GM18867 (cell line): ENCODE data around the gene IDI2.

ENCODE experiments used
- ATAC-seq: cut with Tn5 transposase; IDR thresholded peaks from one replicate; pipeline ENCODE4 v1.9.1; 2021; ENCODE audit warnings: mild to moderate bottlenecking, moderate library complexity; ENCODE audit not compliant: unreplicated experiment

Gene IDI2

GRCh38 chr10:983971-984655, 41.5 kb downstream of the IDI2 start:
- ATAC-seq, result no peak

GRCh38 chr10:983401-983800, 42.3 kb downstream of the IDI2 start:
- ATAC-seq, result no peak

DNA sequence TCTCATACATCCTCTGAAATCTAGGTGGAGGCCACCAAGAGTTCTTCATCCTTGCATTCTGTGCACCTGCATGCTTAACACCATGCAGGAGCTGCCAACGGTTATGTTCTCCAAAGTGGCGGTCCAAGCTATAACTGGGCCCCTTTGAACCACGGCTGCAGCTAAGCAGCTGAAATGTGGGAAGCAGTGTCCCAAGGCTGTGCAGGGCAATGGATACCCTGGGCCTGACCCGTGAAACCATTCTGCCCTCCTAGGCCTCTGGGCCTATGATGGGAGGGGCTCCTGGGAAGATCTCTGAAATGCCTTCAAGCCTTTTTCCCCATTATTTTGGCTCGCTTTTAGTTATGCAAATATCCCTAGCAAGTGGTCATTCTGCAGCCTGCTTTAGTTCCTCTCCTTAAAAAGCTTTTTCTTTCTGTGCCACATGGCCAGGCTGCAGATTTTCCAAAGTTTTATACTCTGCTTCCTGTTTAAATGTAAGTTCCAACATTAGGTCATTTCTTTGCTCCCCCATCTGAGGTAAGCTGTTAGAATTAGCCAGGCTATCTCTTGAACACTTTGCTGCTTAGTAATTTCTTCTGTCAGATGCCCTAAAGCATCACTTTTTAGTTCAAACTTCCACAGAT, 45.1 kb downstream of the IDI2 start:
- ATAC-seq, result no peak

GRCh38 chr10:978826-979421, 46.7 kb downstream of the IDI2 start:
- ATAC-seq, result no peak

DNA sequence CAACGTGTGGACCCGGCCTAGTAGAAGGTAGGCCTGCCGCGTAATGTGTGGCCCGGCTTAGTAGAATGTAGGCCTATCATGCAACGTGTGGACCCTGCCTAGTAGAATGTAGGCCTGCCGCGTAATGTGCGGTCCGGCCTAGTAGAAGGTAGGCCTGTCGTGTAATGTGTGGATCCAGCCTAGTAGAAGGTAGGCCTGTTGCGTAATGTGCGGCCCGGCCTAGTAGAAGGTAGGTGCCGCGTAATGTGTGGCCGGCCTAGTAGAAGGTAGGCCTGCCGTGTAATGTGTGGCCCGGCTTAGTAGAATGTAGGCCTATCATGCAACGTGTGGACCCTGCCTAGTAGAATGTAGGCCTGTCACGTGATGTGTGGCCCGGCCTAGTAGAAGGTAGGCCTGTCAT, 49.3 kb downstream of the IDI2 start:
- ATAC-seq, result no peak

GRCh38 chr10:974785-975074, 50.9 kb downstream of the IDI2 start:
- no peak for ATAC-seq

GRCh38 chr10:974038-974784, 51.4 kb downstream of the IDI2 start:
- ATAC-seq, result no peak

- ATAC-seq, result no peak
Observed at GRCh38 chr10:972763-973162, 52.9 kb downstream of the IDI2 start.

DNA sequence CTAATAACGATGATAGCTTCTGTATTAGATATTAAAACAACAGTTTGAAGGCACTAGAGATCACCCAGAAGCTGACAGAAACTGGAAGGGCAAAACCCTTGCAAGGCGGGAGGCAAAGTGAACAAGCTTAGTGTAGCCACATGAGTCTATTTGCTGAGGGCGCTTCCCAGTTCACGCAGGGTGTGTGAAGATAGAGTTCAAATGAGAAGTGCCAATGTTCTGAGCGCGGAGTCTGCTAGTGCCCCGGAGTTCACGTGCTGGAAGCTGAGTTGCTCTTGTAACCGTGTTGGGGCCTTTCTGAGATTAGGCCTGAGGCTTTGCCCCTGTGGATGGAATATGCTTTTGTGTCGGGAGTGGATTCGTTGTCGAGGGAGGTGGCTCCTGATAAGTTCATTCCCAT, 54.0 kb downstream of the IDI2 start:
- no peak for ATAC-seq

DNA sequence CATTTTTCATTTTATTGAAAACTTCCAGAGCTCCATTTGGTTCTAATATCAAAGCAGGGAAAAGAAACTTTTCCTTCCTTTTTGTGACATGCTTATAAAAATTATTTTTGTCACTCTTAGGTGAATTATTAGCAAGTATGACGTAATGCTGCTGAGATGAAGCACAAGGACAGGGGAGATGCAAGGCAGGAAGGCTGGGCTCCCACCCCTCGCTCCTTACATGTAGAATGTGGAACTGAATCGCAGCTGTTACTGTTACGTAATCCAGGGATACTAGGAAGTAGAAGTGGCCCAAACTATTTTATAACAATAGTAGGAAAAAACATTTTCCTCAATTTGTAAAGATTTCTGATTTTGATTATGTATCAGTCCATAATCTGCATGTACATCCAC, 54.5 kb downstream of the IDI2 start:
- ATAC-seq, result no peak

GRCh38 chr10:970311-971149, 55.1 kb downstream of the IDI2 start:
- ATAC-seq, result no peak

- ATAC-seq, result no peak
Observed at GRCh38 chr10:969473-970150, 56.0 kb downstream of the IDI2 start.
